Neuronal stem cell (in vitro differentiated cells): ENCODE measurements around the gene FBXL12.

Source experiments
- DNase-seq: peaks from one replicate; pipeline ENCODE4 v3.0.0-alpha.2; 2013; ENCODE audit warnings: low spot score
- H2AFZ ChIP-seq: one replicate; pipeline ENCODE4 v1.6.1; 2013; ENCODE audit warnings: mild to moderate bottlenecking, low read length, inconsistent platforms
- H2AK5ac ChIP-seq: 2 replicates; pipeline ENCODE4 v1.6.1; 2013; ENCODE audit warnings: low read depth, mild to moderate bottlenecking, inconsistent platforms, low read length, moderate library complexity, mixed read lengths
- H2BK120ac ChIP-seq: 2 replicates; pipeline ENCODE4 v1.6.1; 2013; ENCODE audit warnings: low read depth, mild to moderate bottlenecking, inconsistent platforms, low read length, moderate library complexity, mixed read lengths
- H2BK12ac ChIP-seq: one replicate; pipeline ENCODE4 v1.6.1; 2013; ENCODE audit warnings: low read length, inconsistent platforms
- H2BK15ac ChIP-seq: 2 replicates; pipeline ENCODE4 v1.6.1; 2013; ENCODE audit warnings: mild to moderate bottlenecking, low read length, inconsistent platforms, mixed read lengths
- H2BK5ac ChIP-seq: one replicate; pipeline ENCODE4 v1.6.1; 2013; ENCODE audit warnings: inconsistent platforms, mild to moderate bottlenecking, low read length, moderate library complexity
- H3K14ac ChIP-seq: one replicate; pipeline ENCODE4 v1.6.1; 2013; ENCODE audit warnings: low read length, inconsistent platforms
- H3K18ac ChIP-seq: 2 replicates; pipeline ENCODE4 v1.6.1; 2013; ENCODE audit warnings: low read length, inconsistent platforms
- H3K23ac ChIP-seq: 2 replicates; pipeline ENCODE4 v1.6.1; 2013; ENCODE audit warnings: low read depth, mild to moderate bottlenecking, mixed read lengths, low read length, inconsistent platforms; ENCODE audit not compliant: poor library complexity
- H3K27ac ChIP-seq: replicated peaks from 3 replicates; pipeline ENCODE4 v1.5.1; 2013; ENCODE audit warnings: low read length, inconsistent platforms
- H3K27me3 ChIP-seq, 3 experiments: 2 replicates each; pipeline ENCODE4 v1.6.1; 2013; ENCODE audit warnings: low read length in 3 of 3, mild to moderate bottlenecking in 2 of 3, inconsistent platforms in 1 of 3, low read depth in 1 of 3, mixed read lengths in 1 of 3, moderate library complexity in 1 of 3; ENCODE audit not compliant: control insufficient read depth in 3 of 3, insufficient read depth in 3 of 3
- H3K36me3 ChIP-seq, 2 donors: replicated peaks in 1 of 2; 2 replicates each; pipeline ENCODE4 v1.6.1; 2013; ENCODE audit warnings: low read length in 2 of 2; ENCODE audit not compliant: control insufficient read depth in 2 of 2, insufficient read depth in 2 of 2
- H3K4ac ChIP-seq: 2 replicates; pipeline ENCODE4 v1.6.1; 2013; ENCODE audit warnings: inconsistent platforms, mild to moderate bottlenecking, low read length, moderate library complexity
- H3K4me1 ChIP-seq, 2 donors: 1 replicate in 1 of 2; 2 replicates in 1 of 2; pipeline ENCODE4 v1.6.1; 2013; ENCODE audit warnings: low read length in 2 of 2, low read depth in 1 of 2; ENCODE audit not compliant: control insufficient read depth in 2 of 2, insufficient read depth in 1 of 2
- H3K4me2 ChIP-seq: one replicate; pipeline ENCODE4 v1.6.1; 2013; ENCODE audit warnings: mild to moderate bottlenecking, low read length, inconsistent platforms; ENCODE audit not compliant: insufficient read depth, poor library complexity, severe bottlenecking
- H3K4me3 ChIP-seq, 2 donors: 2 replicates each; pipeline ENCODE4 v1.5.1; 2013; ENCODE audit warnings: low read length in 2 of 2, mild to moderate bottlenecking in 2 of 2, inconsistent platforms in 1 of 2, moderate library complexity in 1 of 2
- H3K79me1 ChIP-seq: one replicate; pipeline ENCODE4 v1.6.1; 2013; ENCODE audit warnings: low read depth, mild to moderate bottlenecking, inconsistent platforms, low read length, moderate library complexity
- H3K9ac ChIP-seq: one replicate; pipeline ENCODE4 v1.6.1; 2013; ENCODE audit warnings: mild to moderate bottlenecking, low read depth, low read length, inconsistent platforms; ENCODE audit not compliant: poor library complexity
- H3K9me3 ChIP-seq, 2 donors: replicated peaks in 1 of 2; 2 replicates each; pipeline versions ENCODE3 to v1.6.1; 2013; ENCODE audit warnings: low read length in 2 of 2, mild to moderate bottlenecking in 2 of 2, inconsistent platforms in 1 of 2, low read depth in 1 of 2, mixed read lengths in 1 of 2, moderate library complexity in 1 of 2; ENCODE audit not compliant: control insufficient read depth in 2 of 2, insufficient read depth in 1 of 2
- H4K8ac ChIP-seq: one replicate; pipeline ENCODE4 v1.6.1; 2013; ENCODE audit warnings: low read depth, mild to moderate bottlenecking, inconsistent platforms, low read length, moderate library complexity
- H4K91ac ChIP-seq: one replicate; pipeline ENCODE4 v1.6.1; 2013; ENCODE audit warnings: low read length, low read depth, mild to moderate bottlenecking, inconsistent platforms; ENCODE audit not compliant: poor library complexity
- WGBS, 2 donors: extraction: QIAGEN DNeasy Blood & Tissue Kit; methylation state at CpG; one replicate each; pipeline ENCODE4 v1.1.7; 2013; ENCODE audit warnings: missing lambda C conversion rate in 2 of 2, mixed read lengths in 1 of 2; ENCODE audit not compliant: insufficient read length in 2 of 2, insufficient replicate concordance in 1 of 2; ENCODE audit errors: extremely low coverage in 2 of 2; 5-methylcytosine and 5-hydroxymethylcytosine counted together

The FBXL12 gene

GRCh38 chr19:9849791-9850190, 30.9 kb upstream of the FBXL12 start:
- Histone ChIP-seq H3K79me1 (peaks cover 2% of the 10 kb centered on the region), H4K91ac (no peak overlapping the region), H4K8ac (no peak overlapping the region), H3K9me3 (no peaks in the 10 kb centered on the region), H2BK15ac (no peak overlapping the region), H2AK5ac (no peak overlapping the region), H3K9ac (no peak overlapping the region), H3K4me1 (peaks cover 0 to 9% of the 10 kb centered on the region in 2 donors), H3K27me3 (no peaks in the 10 kb centered on the region), H3K18ac (no peak overlapping the region), H3K4ac (no peak overlapping the region), H3K27ac (no peak overlapping the region), H3K14ac (no peak overlapping the region), H3K4me3 (no peak overlapping the region), H2AFZ (no peak overlapping the region), H2BK12ac (no peak overlapping the region), H2BK120ac (no peak overlapping the region), H3K4me2 (no peak overlapping the region), H2BK5ac (no peak overlapping the region), H3K23ac (peak overlapping the region; percentile 1), H3K36me3 (peaks cover 21 to 59% of the 10 kb centered on the region in 2 donors)
- WGBS, 2 donors, result no CpG with 5 or more reads among the region's 7 CpGs
- DNase-seq, result no peak

GRCh38 chr19:9848762-9849161, 29.9 kb upstream of the FBXL12 start:
- no CpG with 5 or more reads among the region's 23 CpGs for WGBS, 2 donors
- H3K27ac ChIP-seq, result no peak overlapping the region

GRCh38 chr19:9848060-9848459, 29.2 kb upstream of the FBXL12 start:
- Histone ChIP-seq H2BK12ac (no peak overlapping the region), H3K27ac (no peak overlapping the region), H3K9me3 (no peaks in the 10 kb centered on the region), H3K36me3 (peaks cover 33 to 76% of the 10 kb centered on the region in 2 donors), H3K4me3 (no peak overlapping the region), H3K23ac (no peak overlapping the region), H3K4me2 (no peak overlapping the region), H4K8ac (no peak overlapping the region), H3K14ac (no peak overlapping the region), H3K79me1 (peaks cover 2% of the 10 kb centered on the region), H2BK5ac (peak overlapping the region; percentile 10), H2AK5ac (no peak overlapping the region), H2BK15ac (no peak overlapping the region), H4K91ac (no peak overlapping the region), H3K18ac (peak overlapping the region; percentile 9), H3K4me1 (peaks cover 0 to 9% of the 10 kb centered on the region in 2 donors), H3K27me3 (no peaks in the 10 kb centered on the region), H3K4ac (no peak overlapping the region), H3K9ac (no peak overlapping the region), H2BK120ac (no peak overlapping the region), H2AFZ (no peak overlapping the region)
- WGBS, 2 donors, result no CpG with 5 or more reads among the region's 4 CpGs
- no peak for DNase-seq

More at GRCh38 chr19:9848762-9849161, 29.9 kb upstream of the FBXL12 start:
- Histone ChIP-seq H2AK5ac (peak overlapping the region; percentile 18), H3K4me1 (peaks cover 0 to 9% of the 10 kb centered on the region in 2 donors), H2BK15ac (no peak overlapping the region), H3K79me1 (peaks cover 2% of the 10 kb centered on the region), H3K36me3 (peaks cover 28 to 69% of the 10 kb centered on the region in 2 donors), H4K8ac (no peak overlapping the region), H3K4ac (no peak overlapping the region), H3K9me3 (no peaks in the 10 kb centered on the region), H3K4me3 (no peak overlapping the region), H2BK12ac (no peak overlapping the region), H3K18ac (no peak overlapping the region), H2AFZ (no peak overlapping the region), H3K14ac (no peak overlapping the region), H4K91ac (no peak overlapping the region), H3K27me3 (no peaks in the 10 kb centered on the region), H2BK120ac (peak overlapping the region; percentile 56), H3K4me2 (no peak overlapping the region), H2BK5ac (no peak overlapping the region), H3K9ac (no peak overlapping the region), H3K23ac (peak overlapping the region; percentile 59)
- no peak for DNase-seq

- Histone ChIP-seq H3K23ac (peak overlapping the region; percentile 77), H2AK5ac (peak overlapping the region; percentile 54), H3K4me2 (no peak overlapping the region), H3K4ac (no peak overlapping the region), H3K9ac (peak overlapping the region; percentile 50), H3K18ac (no peak overlapping the region), H3K4me3 (no peak overlapping the region), H3K79me1 (peaks cover 4% of the 10 kb centered on the region), H2BK5ac (peak overlapping the region; percentile 10), H3K27me3 (no peaks in the 10 kb centered on the region), H3K36me3 (peaks cover 41 to 85% of the 10 kb centered on the region in 2 donors), H3K27ac (no peak overlapping the region), H3K9me3 (no peaks in the 10 kb centered on the region), H3K14ac (no peak overlapping the region), H3K4me1 (peaks cover 0 to 9% of the 10 kb centered on the region in 2 donors), H2AFZ (no peak overlapping the region), H2BK120ac (no peak overlapping the region), H2BK12ac (no peak overlapping the region), H2BK15ac (no peak overlapping the region), H4K8ac (no peak overlapping the region), H4K91ac (no peak overlapping the region)
- WGBS, 2 donors, result no CpG with 5 or more reads among the region's 13 CpGs
- DNase-seq, result no peak
Measured at GRCh38 chr19:9847087-9847671, 28.3 kb upstream of the FBXL12 start.
